ENCODE data around the gene CALR3.
"Not testable (repeated sequence)": the region's sequence is repeated elsewhere in the genome, so short reads cannot be mapped to it uniquely, and the experiment has no call there.

CALR3 gene

DNA sequence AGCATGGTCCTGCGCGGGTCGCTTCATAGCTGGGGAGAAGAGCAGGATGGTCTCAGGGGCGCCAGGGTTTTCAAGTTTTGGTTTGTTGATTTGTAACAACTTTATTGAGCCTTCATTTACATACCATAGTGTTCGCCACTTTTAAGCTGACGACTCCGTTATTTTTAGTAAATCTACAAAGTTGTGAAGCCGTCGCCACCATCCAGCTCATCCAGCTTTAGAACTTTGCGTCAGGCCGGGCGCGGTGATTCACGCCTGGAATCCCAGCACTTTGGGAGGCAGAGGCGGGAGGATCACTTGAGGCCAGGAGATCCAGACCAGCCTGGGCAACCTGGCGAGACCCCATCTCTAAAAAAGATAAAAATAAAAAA is 631 bp upstream of the CALR3 start:
- CTCF ChIA-PET, result no interaction called here
- POLR2A ChIA-PET (ENCODE audit: low non-redundant PET), result no interaction called here
- TF ChIP-seq CTCF (conservative IDR thresholded peaks at IDR 0.05; ENCODE audit: low read depth), result no peak
- DNase-seq (ENCODE audit: low spot score), result no peak
- H3K27ac ChIP-seq, result peak overlapping the region; percentile 68

DNA sequence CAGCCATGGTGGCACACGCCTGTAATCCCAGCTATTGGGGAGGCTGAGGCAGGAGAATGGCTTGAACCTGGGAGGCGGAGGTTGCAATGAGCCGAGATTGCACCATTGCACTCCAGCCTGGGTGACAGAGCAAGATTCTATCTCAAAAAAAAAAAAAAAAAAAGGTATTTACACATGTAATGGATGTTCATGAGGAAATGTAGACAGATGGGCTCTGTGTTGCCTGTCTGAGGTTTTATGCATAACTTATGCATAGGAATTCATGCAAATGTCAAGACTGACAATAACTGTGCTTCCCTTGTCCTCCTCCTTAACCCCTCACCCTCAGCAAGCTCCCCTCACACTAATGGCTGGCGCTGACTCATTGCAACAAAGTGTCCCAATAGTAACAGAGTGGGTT is 9.5 kb downstream of the CALR3 start:
- H3K27ac ChIP-seq; POLR2A ChIA-PET (ENCODE audit: low non-redundant PET); CTCF ChIA-PET; DNase-seq (ENCODE audit: low spot score): not testable (repeated sequence)

DNA sequence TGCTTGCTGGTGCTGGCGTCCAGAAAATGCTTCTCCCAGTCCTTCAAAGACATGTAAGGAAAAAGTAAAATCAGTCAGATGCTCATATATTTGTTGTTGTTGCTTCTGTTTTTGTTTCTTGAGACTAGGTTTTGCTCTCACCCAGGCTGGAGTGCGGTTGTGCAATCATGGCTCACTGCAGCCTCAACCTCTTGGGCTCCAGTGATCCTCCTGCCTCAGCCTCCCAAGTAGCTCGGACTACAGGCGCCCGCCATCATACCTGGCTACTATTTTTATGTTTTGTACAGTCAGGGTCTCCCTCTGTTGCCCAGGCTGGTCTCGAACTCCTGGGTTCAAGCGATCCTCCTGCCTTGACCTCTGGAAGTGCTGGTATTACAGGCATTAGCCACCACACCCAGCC is 13.2 kb downstream of the CALR3 start:
- POLR2A ChIA-PET (ENCODE audit: low non-redundant PET), result no interaction called here
- H3K27ac ChIP-seq, result no peak overlapping the region
- CTCF ChIA-PET, result no interaction called here
- DNase-seq (ENCODE audit: low spot score), result no peak
- TF ChIP-seq CTCF (conservative IDR thresholded peaks at IDR 0.05; ENCODE audit: low read depth), result no peak

- CTCF ChIA-PET, result interaction anchor here (0.6 kb wide), 1 partner anchor 393 kb away, joined by 6 read pairs; no protein-coding TSS in a partner anchor
- DNase-seq (ENCODE audit: low spot score), result no peak
- no peak for TF ChIP-seq CTCF (conservative IDR thresholded peaks at IDR 0.05; ENCODE audit: low read depth)
- no peak overlapping the region for H3K27ac ChIP-seq
- POLR2A ChIA-PET (ENCODE audit: low non-redundant PET), result no interaction called here
Observed at GRCh38 chr19:16477311-16477710, 18.7 kb downstream of the CALR3 start.

- no peak for DNase-seq (ENCODE audit: low spot score)
- POLR2A ChIA-PET (ENCODE audit: low non-redundant PET), result no interaction called here
- CTCF ChIA-PET, result interaction anchor here (0.6 kb wide), 1 partner anchor 394 kb away, joined by 6 read pairs; no protein-coding TSS in a partner anchor
- TF ChIP-seq CTCF (conservative IDR thresholded peaks at IDR 0.05; ENCODE audit: low read depth), result no peak
- H3K27ac ChIP-seq, result no peak overlapping the region
Observed at GRCh38 chr19:16476401-16476800, 19.6 kb downstream of the CALR3 start.

DNA sequence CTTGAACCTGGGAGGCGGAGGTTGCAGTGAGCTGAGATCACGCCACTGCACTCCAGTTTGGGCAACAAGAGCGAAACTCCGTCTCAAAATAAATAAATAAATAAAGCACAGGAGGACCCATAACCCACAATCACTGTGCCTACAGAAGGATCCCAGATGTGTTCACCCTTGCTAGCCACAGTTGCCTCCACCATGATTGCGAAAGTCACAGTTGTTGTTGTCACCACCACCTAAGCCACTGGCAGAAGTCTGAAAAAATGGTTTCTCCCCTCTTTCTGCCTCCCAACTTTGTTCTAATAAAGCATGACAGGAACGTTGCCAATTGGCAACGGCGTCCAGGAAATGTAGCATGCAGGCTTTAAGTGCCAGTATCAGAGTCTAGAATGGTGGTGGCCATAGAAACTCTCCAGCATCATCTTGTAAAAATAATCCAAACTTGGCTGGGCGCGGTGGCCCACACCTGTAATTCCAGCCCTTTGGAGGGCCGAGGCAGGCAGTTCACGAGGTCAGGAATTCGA is 22.0 kb downstream of the CALR3 start:
- CTCF ChIA-PET, result interaction anchor here (0.6 kb wide), 1 partner anchor 11 kb away, joined by 5 read pairs; no protein-coding TSS in a partner anchor
- POLR2A ChIA-PET (ENCODE audit: low non-redundant PET), result no interaction called here
- no peak for TF ChIP-seq CTCF (conservative IDR thresholded peaks at IDR 0.05; ENCODE audit: low read depth)
- no peak for DNase-seq (ENCODE audit: low spot score)
- H3K27ac ChIP-seq, result no peak overlapping the region

DNA sequence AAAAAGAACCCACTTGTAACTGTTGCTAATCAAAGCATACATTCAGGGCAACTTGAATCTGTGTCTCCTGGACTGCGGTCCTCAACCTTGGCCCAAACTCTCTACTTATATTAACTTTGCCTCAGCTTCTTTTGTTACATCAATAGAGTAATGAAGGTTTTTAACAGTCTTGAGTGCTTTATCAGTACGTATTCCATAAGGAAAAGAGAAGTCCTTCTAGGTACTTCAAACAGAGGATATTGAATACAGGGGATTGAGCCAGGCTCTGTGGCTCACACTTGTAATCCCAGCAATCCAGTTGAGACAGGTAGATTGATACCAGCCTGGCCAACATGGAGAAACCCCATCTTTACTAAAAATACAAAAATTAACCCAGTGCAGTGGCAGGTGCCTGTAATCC is 23.0 kb downstream of the CALR3 start:
- no peak overlapping the region for H3K27ac ChIP-seq
- no peak for DNase-seq (ENCODE audit: low spot score)
- CTCF ChIA-PET, result interaction anchor here (0.7 kb wide), 1 partner anchor 77 kb away, joined by 3 read pairs; no protein-coding TSS in a partner anchor
- TF ChIP-seq CTCF (conservative IDR thresholded peaks at IDR 0.05; ENCODE audit: low read depth), result no peak
- POLR2A ChIA-PET (ENCODE audit: low non-redundant PET), result interaction anchor here (0.6 kb wide), 1 partner anchor 54 kb away, joined by 3 read pairs; no protein-coding TSS in a partner anchor

DNA sequence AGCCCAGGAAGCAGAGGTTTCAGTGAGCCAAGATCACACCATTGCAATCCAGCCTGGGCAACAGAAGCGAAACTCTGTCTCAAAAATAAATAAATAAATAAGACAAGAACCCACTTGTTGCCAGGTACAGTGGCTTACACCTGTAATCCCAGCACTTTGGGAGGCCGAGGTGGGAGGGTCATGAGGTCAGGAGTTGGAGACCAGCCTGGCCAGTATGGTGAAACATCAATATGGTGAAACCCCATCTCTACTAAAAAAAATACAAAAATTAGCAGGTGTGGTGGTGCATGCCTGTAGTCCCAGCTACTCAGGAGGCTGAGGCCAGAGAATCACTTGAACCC is 23.4 kb downstream of the CALR3 start:
- CTCF ChIA-PET; DNase-seq (ENCODE audit: low spot score): not testable (repeated sequence)
- POLR2A ChIA-PET (ENCODE audit: low non-redundant PET), result interaction anchor here (0.6 kb wide), 1 partner anchor 55 kb away, joined by 3 read pairs; no protein-coding TSS in a partner anchor
- H3K27ac ChIP-seq, result peak overlapping the region; percentile 79
